Common myeloid progenitor, CD34-positive (primary cell): ENCODE data around the gene SUCLG2.

Source experiments
- CTCF ChIA-PET: fragments of 350-600 bp; sonication (Branson Sonifier 250); formaldehyde crosslinking; loops from one replicate; lab custom pipeline; 2021; ENCODE audit warnings: antibody characterized with exemption; lab: Charles Lee
- POLR2A ChIA-PET: fragments of 350-600 bp; sonication (Branson Sonifier 250); formaldehyde crosslinking; loops from one replicate; lab custom pipeline; 2021; ENCODE audit warnings: antibody characterized with exemption; lab: Charles Lee
- DNase-seq, 3 donors: peaks; one replicate each; pipeline versions ENCODE4 v3.0.0 to v3.0.0-alpha.2; 2013
- H3K27ac ChIP-seq, 2 experiments: 1 replicate in 1 of 2; 2 replicates in 1 of 2; pipeline ENCODE4 v1.7.0; 2013; ENCODE audit warnings: inconsistent platforms in 2 of 2, low read length in 2 of 2, mild to moderate bottlenecking in 2 of 2, low read depth in 1 of 2, moderate library complexity in 1 of 2; ENCODE audit not compliant: severe bottlenecking in 2 of 2, insufficient read depth in 1 of 2, poor library complexity in 1 of 2
- H3K27me3 ChIP-seq, 5 experiments: replicated peaks in 2 of 5; 1 replicate in 3 of 5; 2 replicates in 2 of 5; pipeline versions ENCODE4 v1.6.1 to v1.7.0; 2013; ENCODE audit warnings: low read length in 4 of 5, mild to moderate bottlenecking in 2 of 5, moderate library complexity in 2 of 5, inconsistent platforms in 1 of 5; ENCODE audit not compliant: insufficient read depth in 5 of 5, control insufficient read depth in 4 of 5
- H3K36me3 ChIP-seq, 4 experiments: 1 replicate in 2 of 4; 2 replicates in 2 of 4; pipeline versions ENCODE4 v1.6.1 to v1.7.0; 2013; ENCODE audit warnings: low read length in 3 of 4, control low read depth in 1 of 4, mild to moderate bottlenecking in 1 of 4; ENCODE audit not compliant: control insufficient read depth in 4 of 4, insufficient read depth in 4 of 4
- H3K4me1 ChIP-seq, 4 experiments: 1 replicate in 3 of 4; 2 replicates in 1 of 4; pipeline versions ENCODE4 v1.6.1 to v1.7.1; 2013; ENCODE audit warnings: low read length in 3 of 4, mild to moderate bottlenecking in 3 of 4, control low read depth in 1 of 4, inconsistent platforms in 1 of 4, moderate library complexity in 1 of 4; ENCODE audit not compliant: control insufficient read depth in 4 of 4, insufficient read depth in 4 of 4; ENCODE audit errors: control extremely low read depth in 1 of 4
- H3K4me3 ChIP-seq, 7 experiments: 1 replicate in 4 of 7; 2 replicates in 3 of 7; pipeline versions ENCODE4 v1.5.1 to v1.7.0; 2013; ENCODE audit warnings: mild to moderate bottlenecking in 7 of 7, low read length in 6 of 7, moderate library complexity in 6 of 7, inconsistent platforms in 2 of 7, low read depth in 2 of 7, control low read depth in 1 of 7; ENCODE audit not compliant: insufficient read depth in 4 of 7, control insufficient read depth in 1 of 7; ENCODE audit errors: extremely low read depth in 1 of 7
- H3K9me3 ChIP-seq, 5 experiments: 1 replicate in 4 of 5; 2 replicates in 1 of 5; pipeline versions ENCODE4 v1.6.1 to v1.7.1; 2013; ENCODE audit warnings: low read length in 4 of 5, mild to moderate bottlenecking in 2 of 5, inconsistent platforms in 1 of 5, low read depth in 1 of 5, moderate library complexity in 1 of 5; ENCODE audit not compliant: control insufficient read depth in 4 of 5, insufficient read depth in 2 of 5; ENCODE audit errors: control extremely low read depth in 1 of 5
- WGBS: methylation state at CpG from one replicate; pipeline ENCODE4 v1.1.5; 2013; ENCODE audit not compliant: insufficient coverage; 5-methylcytosine and 5-hydroxymethylcytosine counted together

The SUCLG2 gene

GRCh38 chr3:67617518-67617917 lies 36.9 kb downstream of the SUCLG2 start:
- WGBS: no CpG with 5 or more reads among the region's 1 CpG
- H3K36me3 ChIP-seq: no peaks in the 10 kb centered on the region
- no peak overlapping the region for H3K27ac ChIP-seq
- no peaks in the 10 kb centered on the region for H3K4me1 ChIP-seq
- ChIA-PET POLR2A (no interaction called here), CTCF (no interaction called here)
- no peaks in the 10 kb centered on the region for H3K9me3 ChIP-seq
- H3K27me3 ChIP-seq: peaks cover 0 to 5% (median 0%) of the 10 kb centered on the region in 5 experiments
- DNase-seq: no peak
- no peak overlapping the region for H3K4me3 ChIP-seq

- no CpG with 5 or more reads among the region's 2 CpGs for WGBS
Observed at GRCh38 chr3:67616046-67616445, 38.4 kb downstream of the SUCLG2 start.

GRCh38 chr3:67614195-67614594 lies 40.2 kb downstream of the SUCLG2 start:
- Histone ChIP-seq H3K4me3 (no peak overlapping the region), H3K27ac (no peak overlapping the region), H3K36me3 (peaks cover 0 to 4% (median 0%) of the 10 kb centered on the region in 4 experiments), H3K4me1 (no peaks in the 10 kb centered on the region), H3K9me3 (peaks cover 0 to 6% (median 0%) of the 10 kb centered on the region in 5 experiments), H3K27me3 (peaks cover 0 to 4% (median 0%) of the 10 kb centered on the region in 5 experiments)
- DNase-seq: no peak
- ChIA-PET CTCF (no interaction called here), POLR2A (no interaction called here)
- 82% methylated on average over 3 of the region's 3 CpGs for WGBS

More at GRCh38 chr3:67616046-67616445, 38.4 kb downstream of the SUCLG2 start:
- POLR2A ChIA-PET: no interaction called here
- CTCF ChIA-PET: no interaction called here
- no peak for DNase-seq
- Histone ChIP-seq H3K27ac (no peak overlapping the region), H3K9me3 (no peaks in the 10 kb centered on the region), H3K4me3 (no peak overlapping the region), H3K27me3 (peaks cover 0 to 5% (median 0%) of the 10 kb centered on the region in 5 experiments), H3K36me3 (no peaks in the 10 kb centered on the region), H3K4me1 (no peaks in the 10 kb centered on the region)

GRCh38 chr3:67610458-67610857 lies 44.0 kb downstream of the SUCLG2 start:
- POLR2A ChIA-PET: no interaction called here
- peaks cover 0 to 10% (median under 1%) of the 10 kb centered on the region in 4 experiments for H3K36me3 ChIP-seq
- no peak overlapping the region for H3K27ac ChIP-seq
- H3K27me3 ChIP-seq: peaks cover 0 to 2% (median 0%) of the 10 kb centered on the region in 5 experiments
- DNase-seq: peak in 1 of 3 donors; percentile 5
- no peaks in the 10 kb centered on the region for H3K4me1 ChIP-seq
- no peak overlapping the region for H3K4me3 ChIP-seq
- H3K9me3 ChIP-seq: peaks cover 0 to 7% (median 2%) of the 10 kb centered on the region in 5 experiments
- 100% methylated on average over 1 of the region's 1 CpG for WGBS
- CTCF ChIA-PET: interaction anchor here (1.4 kb wide), 1 partner anchor 8 kb away, joined by 3 read pairs; no protein-coding TSS in a partner anchor

- H3K4me1 ChIP-seq: no peaks in the 10 kb centered on the region
- H3K4me3 ChIP-seq: no peak overlapping the region
- ChIA-PET POLR2A (no interaction called here), CTCF (no interaction called here)
- DNase-seq: no peak
- peaks cover 0 to 10% (median under 1%) of the 10 kb centered on the region in 4 experiments for H3K36me3 ChIP-seq
- peaks cover 0 to 7% (median 2%) of the 10 kb centered on the region in 5 experiments for H3K9me3 ChIP-seq
- peaks cover 0 to 3% (median 0%) of the 10 kb centered on the region in 5 experiments for H3K27me3 ChIP-seq
- no peak overlapping the region for H3K27ac ChIP-seq
Observed at GRCh38 chr3:67609709-67610108, 44.7 kb downstream of the SUCLG2 start.

GRCh38 chr3:67608034-67608433 lies 46.4 kb downstream of the SUCLG2 start:
- POLR2A ChIA-PET: no interaction called here
- Histone ChIP-seq H3K27ac (no peak overlapping the region), H3K27me3 (peaks cover 0 to 3% (median 2%) of the 10 kb centered on the region in 5 experiments), H3K4me1 (peaks cover 0 to 4% (median under 1%) of the 10 kb centered on the region in 4 experiments), H3K4me3 (no peak overlapping the region), H3K36me3 (peaks cover 0 to 10% (median under 1%) of the 10 kb centered on the region in 4 experiments), H3K9me3 (peaks cover 0 to 7% (median 2%) of the 10 kb centered on the region in 5 experiments)
- CTCF ChIA-PET: no interaction called here
- WGBS: 96% methylated on average over 2 of the region's 2 CpGs
- no peak for DNase-seq

GRCh38 chr3:67605377-67605776 lies 49.0 kb downstream of the SUCLG2 start:
- CTCF ChIA-PET: no interaction called here

More at GRCh38 chr3:67605377-67605776, 49.0 kb downstream of the SUCLG2 start:
- Histone ChIP-seq H3K4me1 (peaks cover 0 to 18% (median 5%) of the 10 kb centered on the region in 4 experiments), H3K27me3 (peaks cover 0 to 3% (median 2%) of the 10 kb centered on the region in 5 experiments), H3K36me3 (peaks cover 0 to 6% (median under 1%) of the 10 kb centered on the region in 4 experiments), H3K27ac (no peak overlapping the region), H3K4me3 (no peak overlapping the region), H3K9me3 (peaks cover 0 to 7% (median 2%) of the 10 kb centered on the region in 5 experiments)
- POLR2A ChIA-PET: no interaction called here
- WGBS: 100% methylated on average over 1 of the region's 1 CpG
- no peak for DNase-seq
